ENCODE data around the gene CRACDL.

CRACDL gene

DNA sequence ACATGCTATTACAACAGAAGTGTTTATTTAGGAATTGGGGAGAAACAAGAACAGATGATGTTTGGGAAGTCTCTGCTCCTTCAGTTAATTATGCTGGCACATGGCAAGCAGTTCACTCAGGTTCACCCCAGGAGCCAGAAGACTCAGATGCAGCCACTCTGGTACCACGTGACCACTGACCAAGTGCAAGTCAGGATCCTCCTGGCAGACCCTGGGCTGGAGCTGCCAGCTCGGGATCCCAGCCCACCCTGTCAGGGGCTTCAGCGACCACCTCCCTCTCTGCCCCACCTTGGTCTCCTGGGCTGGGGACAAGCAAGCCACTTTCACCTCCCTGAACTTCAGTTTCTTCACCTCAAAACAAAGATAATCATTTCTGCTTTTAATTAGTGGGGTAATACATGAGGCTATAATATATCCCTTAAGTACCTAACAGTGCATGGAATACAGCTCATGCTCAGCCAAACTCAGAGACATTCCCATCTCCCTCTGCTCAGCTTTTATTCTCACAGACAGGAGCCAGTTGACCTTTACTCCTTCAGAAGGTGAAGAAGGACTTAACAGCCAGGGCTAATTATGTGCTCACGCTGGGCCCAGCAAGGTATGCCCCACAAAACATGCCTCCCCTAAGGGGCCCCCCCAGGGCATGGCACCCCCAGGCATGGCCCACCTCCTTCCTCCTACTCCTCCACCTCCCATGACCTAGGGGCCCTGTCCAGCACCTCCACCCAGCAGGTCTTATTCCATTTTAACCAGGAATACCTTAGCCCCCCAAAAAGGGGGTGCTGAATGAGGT is 11.8 kb downstream of the CRACDL start:
- Histone ChIP-seq H3K27me3 (ENCODE audit: insufficient read depth, low read length) (no peaks in the 10 kb centered on the region), H3K4me3 (ENCODE audit: low read length) (no peak overlapping the region), H3K36me3 (ENCODE audit: insufficient read depth, low read depth, low read length) (no peaks in the 10 kb centered on the region), H3K27ac (ENCODE audit: low read length) (no peak overlapping the region), H3K9me3 (ENCODE audit: insufficient read depth, low read depth, low read length) (no peaks in the 10 kb centered on the region), H3K9ac (ENCODE audit: low read depth, low read length) (no peak overlapping the region), H3K4me1 (ENCODE audit: insufficient read depth, low read length) (no peaks in the 10 kb centered on the region)

DNA sequence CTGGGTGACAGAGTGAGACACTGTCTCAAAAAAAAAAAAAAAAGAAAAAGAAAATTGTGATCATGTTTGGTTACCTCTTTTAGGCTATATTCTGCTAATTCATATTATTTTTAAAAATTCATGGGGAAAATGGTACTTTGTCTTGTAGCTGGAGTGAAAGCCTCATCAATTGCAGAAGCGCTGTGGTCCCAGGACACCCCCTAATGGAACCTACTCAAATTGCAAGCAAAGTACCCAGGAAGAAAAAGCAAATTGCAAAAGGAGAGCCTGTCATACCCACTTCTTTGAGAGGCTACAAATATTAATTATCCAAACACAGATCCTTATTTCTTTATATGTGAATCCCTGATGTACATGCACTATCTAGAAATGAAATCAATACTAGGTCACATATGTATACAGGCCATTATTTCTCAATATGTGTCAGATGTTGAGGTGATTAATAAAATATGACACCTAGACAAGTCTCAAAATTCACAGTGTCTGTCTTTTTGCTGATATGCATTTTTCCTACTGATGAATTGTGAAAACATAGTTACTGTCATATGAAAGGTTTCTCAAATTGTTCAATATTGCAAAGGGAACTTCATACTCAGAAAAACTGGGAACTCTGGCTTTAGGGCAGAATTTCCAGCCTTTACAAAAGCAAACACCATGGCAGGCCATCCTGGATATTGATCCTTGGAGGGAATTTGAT is 12.6 kb downstream of the CRACDL start:
- H3K4me1 ChIP-seq (ENCODE audit: insufficient read depth, low read length) = no peaks in the 10 kb centered on the region
- H3K36me3 ChIP-seq (ENCODE audit: insufficient read depth, low read depth, low read length) = no peaks in the 10 kb centered on the region
- H3K27ac ChIP-seq (ENCODE audit: low read length) = no peak overlapping the region
- no peak overlapping the region for H3K4me3 ChIP-seq (ENCODE audit: low read length)
- H3K9me3 ChIP-seq (ENCODE audit: insufficient read depth, low read depth, low read length) = no peaks in the 10 kb centered on the region
- H3K27me3 ChIP-seq (ENCODE audit: insufficient read depth, low read length) = no peaks in the 10 kb centered on the region
- no peak overlapping the region for H3K9ac ChIP-seq (ENCODE audit: low read depth, low read length)

DNA sequence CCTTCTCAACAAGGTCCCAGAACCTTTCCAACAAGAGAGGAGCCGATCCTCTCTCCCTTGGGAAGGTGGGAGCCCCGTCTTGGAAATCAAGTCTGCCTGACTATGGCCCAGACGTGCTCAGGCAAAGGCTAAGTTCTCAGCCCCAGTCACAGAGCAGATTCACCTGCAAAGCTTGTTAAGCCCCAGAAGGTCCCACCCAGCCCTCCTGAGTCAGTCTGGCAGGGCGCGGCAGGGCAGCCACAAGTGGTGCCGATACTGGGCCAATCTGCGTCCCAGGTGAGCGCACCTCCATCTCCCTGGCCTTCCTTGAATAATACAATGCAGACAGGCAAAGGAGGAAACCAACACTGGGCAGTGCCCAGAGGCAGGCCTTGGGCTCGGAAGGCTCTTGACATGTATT is 15.0 kb downstream of the CRACDL start:
- no peak overlapping the region for H3K9ac ChIP-seq (ENCODE audit: low read depth, low read length)

DNA sequence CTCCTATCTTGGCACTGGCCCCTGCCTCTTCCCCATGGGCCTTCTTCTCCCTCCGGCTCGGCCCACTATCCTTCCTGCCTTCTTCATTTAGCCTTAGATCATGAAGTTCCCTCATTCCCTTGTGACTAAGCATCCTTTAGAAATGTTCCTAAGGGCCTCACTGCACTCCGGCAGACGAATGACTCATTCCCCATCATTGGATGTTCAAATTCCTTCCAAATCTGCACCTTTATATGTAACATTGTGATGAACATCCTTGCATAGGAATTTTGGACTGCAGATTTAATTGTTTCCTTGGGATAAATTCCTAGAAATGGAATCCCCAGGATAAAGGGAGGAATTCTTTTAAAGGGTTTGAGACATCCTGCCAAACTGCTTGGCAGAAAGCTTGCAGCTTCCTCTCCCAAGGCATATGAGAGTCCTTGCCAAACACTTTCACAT is 19.0 kb downstream of the CRACDL start:
- no peaks in the 10 kb centered on the region for H3K27me3 ChIP-seq (ENCODE audit: insufficient read depth, low read length)
- no peak overlapping the region for H3K27ac ChIP-seq (ENCODE audit: low read length)
- no peak overlapping the region for H3K9ac ChIP-seq (ENCODE audit: low read depth, low read length)
- no peak overlapping the region for H3K4me3 ChIP-seq (ENCODE audit: low read length)
- H3K4me1 ChIP-seq (ENCODE audit: insufficient read depth, low read length) = peaks cover 5% of the 10 kb centered on the region; the same call in 1 of the 2 replicates
- no peaks in the 10 kb centered on the region for H3K36me3 ChIP-seq (ENCODE audit: insufficient read depth, low read depth, low read length)
- no peaks in the 10 kb centered on the region for H3K9me3 ChIP-seq (ENCODE audit: insufficient read depth, low read depth, low read length)

More for the DNA sequence above, 15.0 kb downstream of the CRACDL start:
- Histone ChIP-seq H3K27me3 (ENCODE audit: insufficient read depth, low read length) (no peaks in the 10 kb centered on the region), H3K4me1 (ENCODE audit: insufficient read depth, low read length) (no peaks in the 10 kb centered on the region), H3K27ac (ENCODE audit: low read length) (no peak overlapping the region), H3K36me3 (ENCODE audit: insufficient read depth, low read depth, low read length) (no peaks in the 10 kb centered on the region), H3K9me3 (ENCODE audit: insufficient read depth, low read depth, low read length) (no peaks in the 10 kb centered on the region), H3K4me3 (ENCODE audit: low read length) (no peak overlapping the region)

DNA sequence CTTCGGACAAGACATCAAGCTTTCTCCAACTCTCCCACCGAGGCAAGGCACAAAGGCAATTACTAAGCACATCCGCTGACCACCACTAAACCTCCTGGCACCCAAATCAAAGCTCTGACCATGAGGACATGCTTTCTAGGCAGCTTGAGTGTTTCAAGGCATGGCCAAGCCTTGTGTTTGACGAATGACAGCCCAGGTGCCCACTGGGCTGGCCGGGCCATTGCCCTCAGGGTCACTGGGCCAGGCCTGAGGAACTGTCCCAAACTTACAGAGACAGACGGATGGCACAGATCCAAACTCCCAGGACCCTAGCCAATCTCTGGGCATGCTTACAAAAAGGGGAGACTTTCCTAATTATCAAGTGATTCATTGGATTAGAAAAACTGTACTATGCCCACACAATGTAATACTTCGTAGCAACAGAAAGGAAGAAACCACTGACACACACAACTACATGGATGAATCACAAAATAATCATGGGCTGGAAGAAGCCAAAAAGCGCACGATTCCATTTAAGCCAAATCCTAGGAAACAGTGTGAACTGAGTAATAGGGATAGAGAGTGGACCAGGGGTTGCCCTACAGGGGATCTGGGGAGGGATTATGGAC is 20.2 kb downstream of the CRACDL start:
- no peaks in the 10 kb centered on the region for H3K36me3 ChIP-seq (ENCODE audit: insufficient read depth, low read depth, low read length)
- H3K4me1 ChIP-seq (ENCODE audit: insufficient read depth, low read length) = peaks cover 5% of the 10 kb centered on the region; the same call in 1 of the 2 replicates
- no peaks in the 10 kb centered on the region for H3K27me3 ChIP-seq (ENCODE audit: insufficient read depth, low read length)
- no peaks in the 10 kb centered on the region for H3K9me3 ChIP-seq (ENCODE audit: insufficient read depth, low read depth, low read length)
- no peak overlapping the region for H3K4me3 ChIP-seq (ENCODE audit: low read length)
- no peak overlapping the region for H3K9ac ChIP-seq (ENCODE audit: low read depth, low read length)
- H3K27ac ChIP-seq (ENCODE audit: low read length) = no peak overlapping the region

DNA sequence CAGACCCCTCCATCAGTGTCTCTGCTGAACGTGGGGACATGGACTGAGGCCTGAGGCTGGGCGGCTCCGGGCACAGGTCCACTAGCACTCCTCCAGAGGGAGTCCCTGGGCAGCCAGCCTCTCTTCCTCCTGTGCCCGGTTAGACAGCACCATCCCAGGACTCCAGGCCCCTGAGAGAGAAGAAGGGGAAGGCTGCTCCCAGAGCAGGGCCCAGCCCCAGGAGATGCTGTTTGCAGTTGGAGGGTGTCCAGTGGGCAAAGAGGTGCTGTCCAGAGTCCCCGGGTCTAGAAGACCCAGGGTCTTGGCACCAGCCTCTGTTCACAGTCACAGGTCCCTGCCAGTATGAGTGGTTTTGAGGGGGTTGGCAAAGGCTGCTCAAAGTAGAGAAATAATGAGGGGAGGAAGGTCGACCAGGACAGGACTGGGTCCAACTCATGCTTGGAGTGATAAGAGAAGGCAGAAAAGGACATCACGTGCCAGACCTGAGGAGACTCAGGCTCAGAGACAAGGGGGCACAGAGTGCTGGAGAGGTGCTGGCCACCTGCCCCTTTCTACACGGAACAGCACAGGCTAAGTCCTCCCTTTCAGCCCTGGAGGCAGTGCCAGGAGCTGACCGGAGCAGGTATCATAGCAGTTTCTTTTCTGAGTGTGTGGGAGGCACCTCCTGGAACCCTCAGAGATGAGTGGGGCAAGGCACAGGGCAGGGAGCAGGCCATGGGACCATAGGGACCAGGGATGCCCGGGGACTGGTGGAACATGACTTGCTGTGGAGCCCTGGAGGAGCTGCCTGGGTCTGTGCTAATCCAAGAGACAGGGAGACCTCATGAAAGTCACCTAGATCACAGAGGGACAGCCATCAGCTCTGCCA is 21.1 kb downstream of the CRACDL start:
- Histone ChIP-seq H3K27me3 (ENCODE audit: insufficient read depth, low read length) (no peaks in the 10 kb centered on the region), H3K9ac (ENCODE audit: low read depth, low read length) (no peak overlapping the region), H3K9me3 (ENCODE audit: insufficient read depth, low read depth, low read length) (no peaks in the 10 kb centered on the region), H3K4me1 (ENCODE audit: insufficient read depth, low read length) (peaks cover 5% of the 10 kb centered on the region; the same call in 1 of the 2 replicates), H3K4me3 (ENCODE audit: low read length) (no peak overlapping the region), H3K36me3 (ENCODE audit: insufficient read depth, low read depth, low read length) (no peaks in the 10 kb centered on the region), H3K27ac (ENCODE audit: low read length) (no peak overlapping the region)

DNA sequence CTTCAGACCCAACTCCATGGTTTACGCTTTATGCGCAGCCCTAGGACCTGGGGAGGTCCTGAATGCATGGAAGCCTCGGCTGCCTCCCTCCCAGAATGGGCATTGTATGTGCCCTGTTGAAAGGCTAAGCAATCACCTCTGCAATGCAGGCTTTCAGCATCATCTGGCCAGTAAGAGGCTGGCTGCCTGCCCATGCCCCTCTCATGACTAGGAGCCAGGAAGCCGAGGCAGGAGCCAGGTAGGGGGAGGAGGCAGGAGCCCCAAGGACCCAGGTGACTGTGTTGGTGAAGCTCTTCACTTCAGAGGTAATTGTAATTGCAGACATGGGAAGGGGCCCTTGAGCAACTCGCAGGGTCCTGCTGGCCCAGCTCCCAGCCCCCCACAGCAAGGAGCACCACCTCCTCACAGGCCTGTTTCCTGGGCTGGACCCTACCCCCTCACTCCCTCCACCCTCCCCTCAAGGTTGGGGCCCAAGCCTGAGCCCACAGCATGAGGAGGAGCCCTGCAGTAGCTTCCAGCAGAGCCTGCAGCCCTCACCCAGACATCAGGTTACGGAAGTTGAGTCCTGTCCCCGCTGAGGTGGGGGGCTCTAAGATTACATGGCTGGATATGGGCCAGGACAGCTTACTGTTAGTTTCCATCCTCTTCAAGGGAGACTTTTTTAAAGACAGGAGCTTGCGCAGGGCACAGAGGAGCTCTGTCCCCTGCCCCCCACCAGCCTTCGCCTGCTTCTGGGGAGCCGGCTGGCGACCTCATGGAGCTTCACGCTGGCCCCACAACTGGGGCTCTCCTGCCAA is 21.9 kb downstream of the CRACDL start:
- Histone ChIP-seq H3K9ac (ENCODE audit: low read depth, low read length) (no peak overlapping the region), H3K9me3 (ENCODE audit: insufficient read depth, low read depth, low read length) (no peaks in the 10 kb centered on the region), H3K27me3 (ENCODE audit: insufficient read depth, low read length) (no peaks in the 10 kb centered on the region), H3K27ac (ENCODE audit: low read length) (no peak overlapping the region), H3K36me3 (ENCODE audit: insufficient read depth, low read depth, low read length) (no peaks in the 10 kb centered on the region), H3K4me3 (ENCODE audit: low read length) (no peak overlapping the region), H3K4me1 (ENCODE audit: insufficient read depth, low read length) (peaks cover 12% of the 10 kb centered on the region; the same call in 1 of the 2 replicates)

DNA sequence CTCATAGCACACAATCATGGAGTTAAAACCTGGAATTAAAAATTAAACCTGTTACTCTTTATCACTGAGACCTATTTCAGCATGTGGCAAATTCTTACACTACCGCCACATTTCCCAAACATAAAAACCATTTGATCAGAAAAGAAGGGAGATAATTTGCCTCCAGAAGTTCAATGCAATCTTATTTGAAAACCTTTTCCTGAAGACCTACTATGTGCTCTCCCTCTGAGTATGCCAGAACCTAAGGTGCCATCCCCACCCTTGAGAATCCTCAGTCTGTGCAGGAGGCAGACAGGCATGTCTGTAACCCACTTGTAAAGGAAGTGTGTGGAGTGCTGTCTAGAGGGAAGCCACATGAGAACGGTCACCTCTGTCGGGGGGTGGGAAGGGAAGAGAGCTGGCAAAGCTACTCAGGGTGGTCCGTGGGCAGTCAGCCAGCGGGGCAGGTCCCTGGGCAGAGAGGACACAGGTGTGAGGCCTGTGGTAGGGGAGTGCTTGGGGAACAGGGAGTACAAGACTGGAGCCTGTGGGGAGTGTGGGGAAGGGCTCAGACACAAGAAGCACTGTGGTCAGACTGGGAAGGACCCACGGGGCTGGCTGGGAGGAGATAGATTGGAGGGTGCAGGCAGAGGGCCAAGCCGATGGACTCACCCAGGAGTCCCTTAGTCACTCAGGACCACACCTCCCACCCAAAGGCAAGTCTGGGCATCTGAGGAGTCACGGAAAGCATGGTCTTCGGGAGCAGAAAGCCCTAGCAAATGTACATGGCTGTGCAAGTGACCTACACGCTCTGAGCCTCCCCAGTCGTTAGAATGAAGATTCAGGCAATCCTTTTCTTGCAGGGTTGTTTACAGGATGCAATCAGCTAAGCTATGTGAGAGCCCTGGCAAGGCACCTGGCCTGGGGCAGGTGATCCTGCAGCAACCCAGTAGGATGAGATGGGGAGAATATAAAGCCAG is 22.8 kb downstream of the CRACDL start:
- Histone ChIP-seq H3K9ac (ENCODE audit: low read depth, low read length) (no peak overlapping the region), H3K4me1 (ENCODE audit: insufficient read depth, low read length) (peaks cover 19% of the 10 kb centered on the region; the same call in 1 of the 2 replicates), H3K27ac (ENCODE audit: low read length) (no peak overlapping the region), H3K36me3 (ENCODE audit: insufficient read depth, low read depth, low read length) (no peaks in the 10 kb centered on the region), H3K9me3 (ENCODE audit: insufficient read depth, low read depth, low read length) (no peaks in the 10 kb centered on the region), H3K27me3 (ENCODE audit: insufficient read depth, low read length) (no peaks in the 10 kb centered on the region), H3K4me3 (ENCODE audit: low read length) (no peak overlapping the region)

DNA sequence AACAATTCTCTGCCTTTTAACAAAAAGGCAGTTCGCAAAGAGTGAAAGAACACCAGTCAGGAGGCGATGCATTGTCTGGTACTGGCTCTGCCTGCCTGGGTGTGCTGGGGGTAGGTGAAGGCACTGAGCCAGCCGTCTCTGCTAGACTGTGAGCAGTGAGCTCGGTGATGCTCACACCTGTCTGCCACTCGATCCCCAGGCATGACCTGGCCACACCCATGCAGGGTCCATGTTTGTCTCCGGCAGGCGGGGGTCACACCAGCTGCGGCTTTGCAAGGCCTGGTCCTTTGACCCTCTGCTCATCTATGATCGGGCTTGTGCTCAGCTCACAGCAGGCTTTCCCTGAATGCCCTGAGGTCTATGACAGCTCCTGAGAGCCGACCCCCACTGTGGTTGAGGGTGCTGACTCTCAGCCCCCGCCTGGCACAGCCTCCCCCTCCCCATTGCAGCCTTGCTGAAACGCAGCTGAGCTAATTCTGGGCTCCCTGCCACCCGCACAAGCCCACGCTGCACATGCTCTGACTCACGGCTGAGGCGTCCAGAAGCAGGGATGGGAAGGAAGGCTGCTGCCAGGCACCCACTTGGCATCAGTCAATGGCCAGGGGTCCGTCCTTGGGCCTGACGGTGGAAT is 23.7 kb downstream of the CRACDL start:
- Histone ChIP-seq H3K9me3 (ENCODE audit: insufficient read depth, low read depth, low read length) (no peaks in the 10 kb centered on the region), H3K27ac (ENCODE audit: low read length) (no peak overlapping the region), H3K36me3 (ENCODE audit: insufficient read depth, low read depth, low read length) (no peaks in the 10 kb centered on the region), H3K4me3 (ENCODE audit: low read length) (no peak overlapping the region), H3K27me3 (ENCODE audit: insufficient read depth, low read length) (no peaks in the 10 kb centered on the region), H3K9ac (ENCODE audit: low read depth, low read length) (no peak overlapping the region), H3K4me1 (ENCODE audit: insufficient read depth, low read length) (peaks cover 19% of the 10 kb centered on the region; the same call in 1 of the 2 replicates)

All from iPS-20b (cell line).